ENCODE data around the gene FLRT1.

FLRT1 gene

GRCh38 chr11:64067230-64067993 is 31.7 kb downstream of the FLRT1 start:
- TF ChIP-seq CTCF (conservative IDR thresholded peaks at IDR 0.05; ENCODE audit: low read depth, low read length), result no peak
- no peak for DNase-seq (ENCODE audit: low read depth)
- no peak overlapping the region for H3K4me3 ChIP-seq (ENCODE audit: low read length)

GRCh38 chr11:64068705-64069400 is 33.1 kb downstream of the FLRT1 start:
- no peak for DNase-seq (ENCODE audit: low read depth)
- TF ChIP-seq CTCF (conservative IDR thresholded peaks at IDR 0.05; ENCODE audit: low read depth, low read length), result no peak
- H3K4me3 ChIP-seq (ENCODE audit: low read length), result no peak overlapping the region

DNA sequence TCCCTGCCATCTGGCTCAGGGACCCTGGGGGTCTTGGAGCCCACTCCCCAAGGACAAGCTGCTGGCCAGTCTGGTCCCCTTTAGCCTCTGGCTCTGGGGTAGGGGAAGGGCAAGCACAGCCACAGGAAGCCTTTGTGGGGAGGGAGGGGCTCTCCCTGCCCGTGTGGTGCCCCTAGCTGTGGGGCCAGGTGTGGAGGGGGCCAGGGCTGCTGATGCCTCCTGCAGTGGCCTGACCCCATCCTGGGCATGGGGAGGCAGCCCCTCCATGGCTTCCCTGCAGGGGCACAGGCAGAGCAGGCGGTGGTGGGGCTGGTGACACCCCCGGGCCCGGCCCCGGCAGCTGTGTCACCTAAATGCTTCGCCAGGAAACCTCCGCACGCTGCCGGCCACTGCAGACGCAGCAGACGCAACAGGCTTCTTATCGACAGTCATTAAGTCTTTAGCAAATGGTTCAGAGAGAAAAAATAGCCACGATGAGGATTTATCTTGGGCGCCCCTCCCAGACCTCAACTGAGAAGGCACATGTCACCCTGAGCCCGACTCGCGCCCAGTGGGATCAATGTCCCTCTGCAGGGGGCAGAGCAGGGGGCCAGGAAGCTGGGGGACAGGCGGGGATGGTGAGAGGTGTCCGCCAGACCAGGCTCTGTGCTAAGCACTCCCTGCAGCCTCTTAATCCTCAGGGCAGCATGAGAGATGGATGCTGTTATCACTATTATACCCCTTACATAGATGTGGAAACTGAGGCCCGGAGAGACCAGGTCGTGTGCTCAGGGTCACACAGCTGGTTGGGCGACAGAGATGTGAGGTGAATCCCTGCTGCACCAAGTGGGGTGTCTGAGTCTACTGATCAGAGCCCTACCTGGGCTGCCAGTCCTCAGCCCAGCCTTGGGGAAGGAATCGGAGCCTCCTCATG is 33.9 kb downstream of the FLRT1 start:
- no peak for DNase-seq (ENCODE audit: low read depth)
- no peak for TF ChIP-seq CTCF (conservative IDR thresholded peaks at IDR 0.05; ENCODE audit: low read depth, low read length)
- H3K4me3 ChIP-seq (ENCODE audit: low read length), result no peak overlapping the region

GRCh38 chr11:64070314-64070681 is 34.6 kb downstream of the FLRT1 start:
- no peak for DNase-seq (ENCODE audit: low read depth)
- no peak overlapping the region for H3K4me3 ChIP-seq (ENCODE audit: low read length)
- no peak for TF ChIP-seq CTCF (conservative IDR thresholded peaks at IDR 0.05; ENCODE audit: low read depth, low read length)

GRCh38 chr11:64071849-64072248 is 36.1 kb downstream of the FLRT1 start:
- no peak overlapping the region for H3K4me3 ChIP-seq (ENCODE audit: low read length)
- TF ChIP-seq CTCF (conservative IDR thresholded peaks at IDR 0.05; ENCODE audit: low read depth, low read length), result no peak
- DNase-seq (ENCODE audit: low read depth), result no peak

DNA sequence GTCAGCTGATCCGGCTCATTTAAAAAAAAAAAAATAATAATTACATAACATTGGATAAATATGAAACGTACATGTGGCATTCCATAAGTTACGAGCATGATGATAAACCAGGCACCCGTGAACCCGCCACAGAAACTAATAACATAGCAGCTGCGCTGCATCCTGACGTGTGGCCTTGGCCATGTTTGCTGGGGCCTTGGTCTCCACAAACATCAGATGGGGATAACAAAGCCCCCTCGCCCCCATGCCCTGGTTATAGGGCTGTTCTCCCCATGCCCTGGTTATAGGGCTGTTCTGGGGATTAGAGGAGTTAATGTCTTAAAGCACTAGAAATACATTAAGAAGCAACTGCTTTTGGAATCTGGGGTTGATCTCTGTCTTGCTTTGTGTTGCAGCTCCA is 36.7 kb downstream of the FLRT1 start:
- no peak for TF ChIP-seq CTCF (conservative IDR thresholded peaks at IDR 0.05; ENCODE audit: low read depth, low read length)
- no peak for DNase-seq (ENCODE audit: low read depth)
- H3K4me3 ChIP-seq (ENCODE audit: low read length), result no peak overlapping the region

All from retinal pigment epithelial cell (primary cell).